ENCODE measurements around the gene EZR. TPM values are rescaled to one million over a fixed set of nuclear protein-coding genes. Genes with fewer than 3 reads are reported as not detected.

The EZR gene
- total and polyA plus RNA-seq, 8 donors, result 69.5 to 317 (median 218) TPM

- intact Hi-C loops (cut with DNase I; ENCODE audit: low total_unique reads), result no loop called here
- no peaks in the 10 kb centered on the region for H3K27me3 ChIP-seq
- H3K9me3 ChIP-seq, result no peaks in the 10 kb centered on the region
- H3K4me1 ChIP-seq, result peaks cover 0 to 10% (median 7%) of the 10 kb centered on the region in 4 donors
- no peak overlapping the region for H3K4me3 ChIP-seq
- peaks cover 0 to 43% (median 4%) of the 10 kb centered on the region in 4 donors for H3K36me3 ChIP-seq
- WGBS, 5 donors, result 88 to 97% (median 92%) methylated on average over 9 of the region's 9 CpGs
- no peak overlapping the region for H3K27ac ChIP-seq
- DNase-seq, result peak in 1 of 2 donors; percentile 15
- no peak for TF ChIP-seq EP300 (IDR thresholded peaks at IDR 0.05)
- TF ChIP-seq POLR2AphosphoS5 (IDR thresholded peaks at IDR 0.05), result no peak
- TF ChIP-seq POLR2A (IDR thresholded peaks at IDR 0.05), result no peak
- TF ChIP-seq CTCF (IDR thresholded peaks at IDR 0.05), result no peak
Observed at GRCh38 chr6:158756126-158756525, 63.0 kb downstream of the EZR start.

- Histone ChIP-seq H3K4me3 (no peak overlapping the region), H3K4me1 (peaks cover 0 to 10% (median 7%) of the 10 kb centered on the region in 4 donors), H3K27me3 (no peaks in the 10 kb centered on the region), H3K27ac (no peak overlapping the region), H3K36me3 (peaks cover 0 to 41% (median 4%) of the 10 kb centered on the region in 4 donors), H3K9me3 (no peaks in the 10 kb centered on the region)
- intact Hi-C loops (cut with DNase I; ENCODE audit: low total_unique reads), result no loop called here
- no peak for TF ChIP-seq EP300 (IDR thresholded peaks at IDR 0.05)
- TF ChIP-seq CTCF (IDR thresholded peaks at IDR 0.05), result no peak
- TF ChIP-seq POLR2AphosphoS5 (IDR thresholded peaks at IDR 0.05), result no peak
- no peak for TF ChIP-seq POLR2A (IDR thresholded peaks at IDR 0.05)
- 91 to 97% (median 94%) methylated on average over 13 of the region's 13 CpGs for WGBS, 5 donors
- DNase-seq, result peak in 1 of 2 donors; percentile 7
Observed at GRCh38 chr6:158755636-158756035, 63.5 kb downstream of the EZR start.

- 58 to 82% (median 73%) methylated on average over 11 of the region's 11 CpGs for WGBS, 5 donors
- H3K36me3 ChIP-seq, result peaks cover 0 to 38% (median 4%) of the 10 kb centered on the region in 4 donors
- no peaks in the 10 kb centered on the region for H3K27me3 ChIP-seq
- TF ChIP-seq EP300 (IDR thresholded peaks at IDR 0.05) (no peak), POLR2A (IDR thresholded peaks at IDR 0.05) (no peak), POLR2AphosphoS5 (IDR thresholded peaks at IDR 0.05) (no peak), CTCF (IDR thresholded peaks at IDR 0.05) (no peak)
- intact Hi-C loops (cut with DNase I; ENCODE audit: low total_unique reads), result no loop called here
- H3K4me3 ChIP-seq, result no peak overlapping the region
- H3K9me3 ChIP-seq, result no peaks in the 10 kb centered on the region
- no peak for DNase-seq
- H3K4me1 ChIP-seq, result peaks cover 0 to 10% (median 7%) of the 10 kb centered on the region in 4 donors
- H3K27ac ChIP-seq, result no peak overlapping the region
Observed at GRCh38 chr6:158754738-158755137, 64.4 kb downstream of the EZR start.

GRCh38 chr6:158753811-158754210 is 65.4 kb downstream of the EZR start:
- 86 to 96% (median 91%) methylated on average over 9 of the region's 9 CpGs for WGBS, 5 donors
- no peaks in the 10 kb centered on the region for H3K9me3 ChIP-seq
- H3K4me1 ChIP-seq, result peaks cover 0 to 10% (median 7%) of the 10 kb centered on the region in 4 donors
- DNase-seq, result no peak
- no peak overlapping the region for H3K4me3 ChIP-seq
- TF ChIP-seq EP300 (IDR thresholded peaks at IDR 0.05) (no peak), CTCF (IDR thresholded peaks at IDR 0.05) (no peak), POLR2AphosphoS5 (IDR thresholded peaks at IDR 0.05) (no peak), POLR2A (IDR thresholded peaks at IDR 0.05) (no peak)
- intact Hi-C loops (cut with DNase I; ENCODE audit: low total_unique reads), result no loop called here
- no peak overlapping the region for H3K27ac ChIP-seq
- H3K27me3 ChIP-seq, result no peaks in the 10 kb centered on the region
- peaks cover 0 to 31% (median 4%) of the 10 kb centered on the region in 4 donors for H3K36me3 ChIP-seq
